Breast epithelium (tissue), 4 donors: ENCODE data around the gene KIF1B. TPM values are rescaled to one million over a fixed set of nuclear protein-coding genes. Genes with fewer than 3 reads are reported as not detected.

Experiments used
- DNase-seq, 2 donors: peaks; one replicate each; pipeline ENCODE4 v3.0.0-alpha.2; 2019; ENCODE audit warnings: low spot score in 2 of 2
- H3K27ac ChIP-seq, 2 donors: fragments of 200-600 bp; sonication (generic) in 1 of 2; one replicate each; pipeline ENCODE4 v1.5.1; 2016 to 2019; ENCODE audit warnings: mild to moderate bottlenecking in 1 of 2
- H3K27me3 ChIP-seq, 2 donors: fragments of 200-600 bp; sonication (generic) in 1 of 2; one replicate each; pipeline versions ENCODE4 v1.5.1 to v1.6.0; 2017 to 2019; ENCODE audit warnings: control low read depth in 1 of 2, mild to moderate bottlenecking in 1 of 2
- H3K36me3 ChIP-seq: fragments of 200-600 bp; one replicate; pipeline ENCODE4 v1.5.1; 2019
- H3K4me1 ChIP-seq, 2 donors: fragments of 200-600 bp; sonication (generic); one replicate each; pipeline ENCODE4 v1.5.1; 2016 to 2019; ENCODE audit warnings: control low read depth in 1 of 2
- H3K4me3 ChIP-seq, 3 donors: fragments of 200-600 bp; sonication (generic); 1 replicate in 2 of 3; 2 replicates in 1 of 3; pipeline ENCODE4 v1.5.1; 2016 to 2019; ENCODE audit warnings: mild to moderate bottlenecking in 3 of 3, moderate library complexity in 2 of 3
- H3K9me3 ChIP-seq, 2 donors: fragments of 200-600 bp; sonication (generic) in 1 of 2; one replicate each; pipeline ENCODE4 v1.5.1; 2016 to 2019; ENCODE audit warnings: control low read depth in 1 of 2
- POLR2A ChIP-seq: fragments of 450-650 bp; IDR thresholded peaks from one replicate; pipeline ENCODE4 v1.6.1; 2016; ENCODE audit warnings: antibody characterized with exemption, mild to moderate bottlenecking, moderate library complexity
- POLR2AphosphoS5 ChIP-seq, 3 donors: sonication (generic); formaldehyde crosslinking; IDR thresholded peaks; one replicate each; pipeline ENCODE4 v1.6.1; 2017; ENCODE audit warnings: antibody characterized with exemption in 3 of 3
- intact Hi-C: fragments of 100-400 bp; cut with DNase I; formaldehyde crosslinking; loops from one replicate; pipeline ENCODE4 v1.15.1; 2023; ENCODE audit warnings: low total_unique reads
- total RNA-seq, 3 donors: library from RNA; depleted of rRNA; stranded (reverse); fragments of >200 nt; gene quantifications; one replicate each; pipeline ENCODE4 v1.1.0, GENCODE V29; 2016
- TF ChIP-seq, protein P1 (sequence below), 3 donors: fragments of 450-650 bp; IDR thresholded peaks; one replicate each; pipeline ENCODE4 v1.5.1; 2016 to 2017; ENCODE audit warnings: antibody characterized with exemption in 3 of 3, mild to moderate bottlenecking in 3 of 3, moderate library complexity in 3 of 3

The KIF1B gene
- total RNA-seq, 3 donors from 2014 or later, result 42.6 to 45.7 (median 43.5) TPM

DNA sequence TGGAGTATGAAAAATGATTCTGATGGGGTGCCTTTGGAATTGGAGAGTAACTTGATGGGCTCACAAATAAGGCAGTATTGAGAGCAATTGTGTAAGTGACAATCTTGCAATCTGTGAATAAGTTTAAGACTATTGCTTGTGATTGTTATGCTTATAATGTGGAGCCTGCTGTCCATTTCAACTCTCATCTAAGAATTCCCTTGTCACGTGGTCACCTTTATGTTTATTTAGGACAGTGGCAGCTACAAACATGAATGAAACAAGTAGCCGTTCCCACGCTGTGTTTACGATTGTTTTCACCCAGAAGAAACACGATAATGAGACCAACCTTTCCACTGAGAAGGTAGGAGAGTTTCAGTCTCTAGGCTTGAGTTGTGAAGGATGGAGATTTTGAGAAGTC, 57.6 kb downstream of the KIF1B start:
- H3K27ac ChIP-seq, result no peak overlapping the region
- no peak overlapping the region for H3K4me3 ChIP-seq
- intact Hi-C loops, result no loop called here
- no peak for DNase-seq
- TF ChIP-seq, protein P1, sequence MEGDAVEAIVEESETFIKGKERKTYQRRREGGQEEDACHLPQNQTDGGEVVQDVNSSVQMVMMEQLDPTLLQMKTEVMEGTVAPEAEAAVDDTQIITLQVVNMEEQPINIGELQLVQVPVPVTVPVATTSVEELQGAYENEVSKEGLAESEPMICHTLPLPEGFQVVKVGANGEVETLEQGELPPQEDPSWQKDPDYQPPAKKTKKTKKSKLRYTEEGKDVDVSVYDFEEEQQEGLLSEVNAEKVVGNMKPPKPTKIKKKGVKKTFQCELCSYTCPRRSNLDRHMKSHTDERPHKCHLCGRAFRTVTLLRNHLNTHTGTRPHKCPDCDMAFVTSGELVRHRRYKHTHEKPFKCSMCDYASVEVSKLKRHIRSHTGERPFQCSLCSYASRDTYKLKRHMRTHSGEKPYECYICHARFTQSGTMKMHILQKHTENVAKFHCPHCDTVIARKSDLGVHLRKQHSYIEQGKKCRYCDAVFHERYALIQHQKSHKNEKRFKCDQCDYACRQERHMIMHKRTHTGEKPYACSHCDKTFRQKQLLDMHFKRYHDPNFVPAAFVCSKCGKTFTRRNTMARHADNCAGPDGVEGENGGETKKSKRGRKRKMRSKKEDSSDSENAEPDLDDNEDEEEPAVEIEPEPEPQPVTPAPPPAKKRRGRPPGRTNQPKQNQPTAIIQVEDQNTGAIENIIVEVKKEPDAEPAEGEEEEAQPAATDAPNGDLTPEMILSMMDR (IDR thresholded peaks at IDR 0.05), result no peak
- no peak for TF ChIP-seq POLR2AphosphoS5 (IDR thresholded peaks at IDR 0.05)
- TF ChIP-seq POLR2A, result no peak
- no peaks in the 10 kb centered on the region for H3K27me3 ChIP-seq
- no peaks in the 10 kb centered on the region for H3K9me3 ChIP-seq
- H3K36me3 ChIP-seq, result no peaks in the 10 kb centered on the region
- H3K4me1 ChIP-seq, result no peaks in the 10 kb centered on the region

DNA sequence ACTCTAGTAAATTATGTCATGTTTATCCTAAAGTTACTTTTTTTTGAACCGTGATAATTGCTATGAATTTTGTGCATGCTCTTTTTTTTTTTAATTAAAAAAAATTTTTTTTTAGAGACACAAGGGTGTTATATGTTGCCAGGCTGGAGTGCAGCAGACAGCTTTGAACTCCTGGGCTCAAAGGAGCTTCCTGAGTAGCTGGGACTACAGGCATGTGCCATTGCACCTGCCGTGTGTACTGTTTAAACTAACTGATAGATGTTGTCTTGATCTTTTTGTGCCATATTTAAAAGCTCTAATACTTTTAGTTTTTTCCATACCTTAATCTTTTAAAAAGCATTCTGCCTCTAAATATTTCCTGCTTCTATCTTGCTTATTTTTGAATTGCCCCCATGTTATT, 60.7 kb downstream of the KIF1B start:
- DNase-seq, result no peak
- Histone ChIP-seq H3K4me3 (no peak overlapping the region), H3K27ac (no peak overlapping the region), H3K4me1 (no peaks in the 10 kb centered on the region), H3K9me3 (no peaks in the 10 kb centered on the region), H3K36me3 (no peaks in the 10 kb centered on the region), H3K27me3 (no peaks in the 10 kb centered on the region)
- TF ChIP-seq, protein P1 (IDR thresholded peaks at IDR 0.05), result no peak
- no peak for TF ChIP-seq POLR2A
- no peak for TF ChIP-seq POLR2AphosphoS5 (IDR thresholded peaks at IDR 0.05)
- intact Hi-C loops, result no loop called here

DNA sequence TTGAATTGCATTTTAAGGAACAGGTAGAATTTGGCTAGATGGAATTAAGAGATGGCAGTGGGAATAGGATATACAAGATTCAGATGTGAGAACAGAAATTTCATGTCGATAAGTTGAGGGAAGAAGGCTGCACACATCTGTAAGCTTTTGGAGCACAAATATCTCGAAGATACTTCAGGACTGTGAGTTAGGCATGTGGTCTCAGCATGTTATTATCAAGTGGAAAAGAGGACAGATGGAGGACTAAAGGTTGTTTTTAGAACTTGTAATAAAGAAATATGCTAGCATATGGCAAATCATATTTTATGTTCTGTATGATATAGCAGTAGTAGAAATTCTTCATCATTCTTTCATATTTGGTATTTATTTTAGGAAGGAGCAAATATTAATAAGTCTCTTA, 61.5 kb downstream of the KIF1B start:
- no peaks in the 10 kb centered on the region for H3K36me3 ChIP-seq
- no peak for DNase-seq
- H3K4me3 ChIP-seq, result no peak overlapping the region
- H3K9me3 ChIP-seq, result no peaks in the 10 kb centered on the region
- no peaks in the 10 kb centered on the region for H3K27me3 ChIP-seq
- H3K27ac ChIP-seq, result no peak overlapping the region
- no peaks in the 10 kb centered on the region for H3K4me1 ChIP-seq
- TF ChIP-seq, protein P1 (IDR thresholded peaks at IDR 0.05), result no peak
- TF ChIP-seq POLR2A (no peak), POLR2AphosphoS5 (IDR thresholded peaks at IDR 0.05) (no peak)
- intact Hi-C loops, result no loop called here

DNA sequence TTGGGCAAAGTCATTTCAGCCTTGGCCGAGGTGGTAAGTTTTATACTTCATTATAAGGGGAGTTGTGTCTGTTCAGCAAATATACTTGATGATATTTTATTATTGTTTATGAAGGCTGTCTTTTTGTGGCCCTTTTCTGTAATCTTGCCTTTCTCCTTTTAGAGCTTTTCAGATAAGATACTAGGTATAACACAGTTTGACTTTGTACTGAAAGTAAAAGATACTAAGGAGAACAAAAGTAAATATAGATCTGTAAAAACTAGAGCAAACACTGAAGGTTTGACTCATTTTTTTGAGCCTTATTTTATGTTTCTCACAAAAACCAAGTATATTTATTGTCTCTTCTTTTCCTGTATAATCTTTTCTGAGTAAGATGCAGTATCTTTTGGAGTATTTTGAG, 61.9 kb downstream of the KIF1B start:
- no peaks in the 10 kb centered on the region for H3K9me3 ChIP-seq

DNA sequence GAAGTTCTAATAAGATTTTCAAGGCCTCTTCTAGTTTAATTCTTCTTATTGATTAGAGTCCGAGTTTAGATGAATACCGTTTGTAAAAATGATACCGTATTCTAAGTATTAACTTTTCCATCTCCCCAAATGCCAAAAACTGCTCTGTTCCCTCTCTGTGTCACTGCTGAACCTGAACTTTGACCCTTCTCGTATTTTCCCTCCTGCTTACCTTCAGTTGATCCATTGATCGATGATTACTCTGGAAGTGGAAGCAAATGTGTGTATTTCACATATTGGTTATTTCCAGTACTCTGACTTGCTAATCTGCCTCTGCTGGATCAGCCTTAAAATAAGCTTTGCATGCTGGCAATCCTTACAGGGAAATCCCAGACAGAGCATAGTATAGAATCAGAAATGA, 68.5 kb downstream of the KIF1B start:
- Histone ChIP-seq H3K9me3 (no peaks in the 10 kb centered on the region), H3K4me1 (no peaks in the 10 kb centered on the region), H3K4me3 (no peak overlapping the region), H3K27ac (no peak overlapping the region), H3K27me3 (no peaks in the 10 kb centered on the region), H3K36me3 (no peaks in the 10 kb centered on the region)
- TF ChIP-seq POLR2A, result no peak
- TF ChIP-seq, protein P1 (IDR thresholded peaks at IDR 0.05), result no peak
- TF ChIP-seq POLR2AphosphoS5 (IDR thresholded peaks at IDR 0.05), result no peak
- DNase-seq, result no peak
- intact Hi-C loops, result no loop called here

More for the DNA sequence above, 61.9 kb downstream of the KIF1B start:
- Histone ChIP-seq H3K4me1 (no peaks in the 10 kb centered on the region), H3K27me3 (no peaks in the 10 kb centered on the region), H3K27ac (no peak overlapping the region), H3K4me3 (no peak overlapping the region), H3K36me3 (no peaks in the 10 kb centered on the region)
- intact Hi-C loops, result no loop called here
- no peak for DNase-seq
- TF ChIP-seq POLR2AphosphoS5 (IDR thresholded peaks at IDR 0.05) (no peak), POLR2A (no peak)
- TF ChIP-seq, protein P1 (IDR thresholded peaks at IDR 0.05), result no peak
